DND-41 (cell line): Measurements from ENCODE around the gene MRPL39.

ENCODE experiments used
- ATAC-seq: fragments of 200-7000 bp; cut with Tn5 transposase; 3 replicates; pipeline ENCODE4 v1.9.1; 2021; ENCODE audit warnings: low read depth; ENCODE audit not compliant: insufficient read depth
- DNase-seq: peaks from one replicate; pipeline ENCODE4 v3.0.0-alpha.2; 2020
- H2AFZ ChIP-seq: 2 replicates; pipeline ENCODE4 v1.6.0; 2012; ENCODE audit warnings: low read depth, low read length
- H3K27ac ChIP-seq: 2 replicates; pipeline ENCODE4 v1.5.1; 2012; ENCODE audit warnings: low read length, inconsistent platforms
- H3K27me3 ChIP-seq: fragments of 200-600 bp; sonication (generic); 2 replicates; pipeline ENCODE4 v1.6.0; 2012; ENCODE audit warnings: low read length, mild to moderate bottlenecking, inconsistent platforms; ENCODE audit not compliant: insufficient read depth, poor library complexity
- H3K36me3 ChIP-seq: 2 replicates; pipeline ENCODE4 v1.5.1; 2012; ENCODE audit warnings: low read length, inconsistent platforms; ENCODE audit not compliant: insufficient read depth
- H3K4me1 ChIP-seq: 2 replicates; pipeline ENCODE4 v1.5.1; 2012; ENCODE audit warnings: mild to moderate bottlenecking, low read length; ENCODE audit not compliant: insufficient read depth
- H3K4me2 ChIP-seq: 2 replicates; pipeline ENCODE4 v1.6.0; 2012; ENCODE audit warnings: mild to moderate bottlenecking, moderate library complexity, low read length, inconsistent platforms; ENCODE audit not compliant: insufficient read depth
- H3K4me3 ChIP-seq, 2 experiments: fragments of 200-600 bp in 1 of 2; shearing (Covaris generic) in 1 of 2; 2 replicates each; pipeline ENCODE4 v1.5.1; 2012 to 2016; ENCODE audit warnings: inconsistent platforms in 2 of 2, low read length in 2 of 2, mild to moderate bottlenecking in 2 of 2, low read depth in 1 of 2, moderate library complexity in 1 of 2
- H3K79me2 ChIP-seq: 2 replicates; pipeline ENCODE4 v1.6.0; 2012; ENCODE audit warnings: low read length, inconsistent platforms; ENCODE audit not compliant: insufficient read depth
- H3K9ac ChIP-seq: 2 replicates; pipeline ENCODE4 v1.6.0; 2012; ENCODE audit warnings: low read depth, mild to moderate bottlenecking, inconsistent platforms, low read length, moderate library complexity
- H3K9me3 ChIP-seq: 2 replicates; pipeline ENCODE4 v1.5.1; 2012; ENCODE audit warnings: low read length, moderate library complexity, mild to moderate bottlenecking, inconsistent platforms; ENCODE audit not compliant: insufficient read depth, severe bottlenecking
- H4K20me1 ChIP-seq: 2 replicates; pipeline ENCODE4 v1.6.0; 2012; ENCODE audit warnings: low read length; ENCODE audit not compliant: insufficient read depth
- CTCF ChIP-seq: IDR thresholded peaks from 2 replicates; pipeline ENCODE4 v1.5.1; 2012; ENCODE audit warnings: borderline replicate concordance, low read length, moderate library complexity, mild to moderate bottlenecking; ENCODE audit not compliant: poor library complexity, severe bottlenecking; ENCODE audit errors: extremely low read depth
- EZH2 ChIP-seq: IDR thresholded peaks from 3 replicates; pipeline ENCODE4 v1.6.1; 2012; ENCODE audit warnings: borderline replicate concordance, low read depth, mild to moderate bottlenecking, moderate library complexity, low read length, inconsistent platforms; ENCODE audit not compliant: severe bottlenecking

Gene MRPL39

GRCh38 chr21:25566645-25567044 is 40.6 kb downstream of the MRPL39 start:
- H3K9ac ChIP-seq, result no peak overlapping the region
- peaks cover 68% of the 10 kb centered on the region for H3K36me3 ChIP-seq
- H3K9me3 ChIP-seq, result no peaks in the 10 kb centered on the region
- H2AFZ ChIP-seq, result no peak overlapping the region
- H4K20me1 ChIP-seq, result peaks cover 34% of the 10 kb centered on the region
- peak overlapping the region; percentile 37; the same call in 1 of the 2 replicates for H3K4me2 ChIP-seq
- H3K27ac ChIP-seq, result peak overlapping the region; percentile 37; the same call in 1 of the 2 replicates
- DNase-seq (no peak), ATAC-seq (no peak)
- H3K27me3 ChIP-seq, result no peaks in the 10 kb centered on the region
- H3K79me2 ChIP-seq, result peaks cover 97% of the 10 kb centered on the region
- peaks cover 78% of the 10 kb centered on the region for H3K4me1 ChIP-seq
- TF ChIP-seq CTCF, result no peak
- no peak for TF ChIP-seq EZH2
- no peak overlapping the region for H3K4me3 ChIP-seq

- Histone ChIP-seq H3K4me3 (peak overlapping the region in 1 of 2 experiments; percentile 25; a peak in 2 of 4 replicates), H3K4me2 (peak overlapping the region; percentile 86), H2AFZ (no peak overlapping the region), H3K9ac (peak overlapping the region; percentile 23), H3K27ac (peak overlapping the region; percentile 34), H3K79me2 (peaks cover 87% of the 10 kb centered on the region), H3K36me3 (peaks cover 63% of the 10 kb centered on the region), H4K20me1 (peaks cover 34% of the 10 kb centered on the region), H3K4me1 (peaks cover 76% of the 10 kb centered on the region), H3K27me3 (no peaks in the 10 kb centered on the region), H3K9me3 (no peaks in the 10 kb centered on the region)
- ATAC-seq (no peak), DNase-seq (no peak)
- no peak for TF ChIP-seq EZH2
- TF ChIP-seq CTCF, result no peak
These were observed 41.7 kb downstream of the MRPL39 start for GRCh38 chr21:25565272-25566211.

- Histone ChIP-seq H2AFZ (no peak overlapping the region), H3K4me2 (peak overlapping the region; percentile 86), H3K4me1 (peaks cover 78% of the 10 kb centered on the region), H3K36me3 (peaks cover 53% of the 10 kb centered on the region), H3K27ac (peak overlapping the region; percentile 27; the same call in 1 of the 2 replicates), H3K9ac (peak overlapping the region; percentile 97; the same call in 1 of the 2 replicates), H3K4me3 (peak overlapping the region in 1 of 2 experiments; percentile 82; a peak in 2 of 4 replicates), H3K27me3 (no peaks in the 10 kb centered on the region), H3K79me2 (peaks cover 76% of the 10 kb centered on the region), H3K9me3 (no peaks in the 10 kb centered on the region), H4K20me1 (peaks cover 34% of the 10 kb centered on the region)
- ATAC-seq (no peak), DNase-seq (no peak)
- TF ChIP-seq EZH2 (no peak), CTCF (no peak)
These were observed 42.8 kb downstream of the MRPL39 start for GRCh38 chr21:25564349-25564948.
